Choroid plexus epithelial cell (primary cell): ENCODE results near the gene IL27RA.

Experiments used
- DNase-seq: peaks from one replicate; pipeline ENCODE4 v3.0.0-alpha.2; 2010; ENCODE audit warnings: low read depth
- H3K4me3 ChIP-seq: 2 replicates; pipeline ENCODE4 v1.5.1; 2011; ENCODE audit warnings: low read depth, mild to moderate bottlenecking, control low read depth, low read length, moderate library complexity
- TF ChIP-seq, protein P1 (sequence below): conservative IDR thresholded peaks from 2 replicates; pipeline ENCODE4 v1.5.1; 2011; ENCODE audit warnings: low read depth, mild to moderate bottlenecking, control low read depth, inconsistent platforms, low read length, moderate library complexity

IL27RA gene

GRCh38 chr19:13993590-13994300 lies 37.8 kb upstream of the IL27RA start:
- no peak overlapping the region for H3K4me3 ChIP-seq
- TF ChIP-seq, protein P1, sequence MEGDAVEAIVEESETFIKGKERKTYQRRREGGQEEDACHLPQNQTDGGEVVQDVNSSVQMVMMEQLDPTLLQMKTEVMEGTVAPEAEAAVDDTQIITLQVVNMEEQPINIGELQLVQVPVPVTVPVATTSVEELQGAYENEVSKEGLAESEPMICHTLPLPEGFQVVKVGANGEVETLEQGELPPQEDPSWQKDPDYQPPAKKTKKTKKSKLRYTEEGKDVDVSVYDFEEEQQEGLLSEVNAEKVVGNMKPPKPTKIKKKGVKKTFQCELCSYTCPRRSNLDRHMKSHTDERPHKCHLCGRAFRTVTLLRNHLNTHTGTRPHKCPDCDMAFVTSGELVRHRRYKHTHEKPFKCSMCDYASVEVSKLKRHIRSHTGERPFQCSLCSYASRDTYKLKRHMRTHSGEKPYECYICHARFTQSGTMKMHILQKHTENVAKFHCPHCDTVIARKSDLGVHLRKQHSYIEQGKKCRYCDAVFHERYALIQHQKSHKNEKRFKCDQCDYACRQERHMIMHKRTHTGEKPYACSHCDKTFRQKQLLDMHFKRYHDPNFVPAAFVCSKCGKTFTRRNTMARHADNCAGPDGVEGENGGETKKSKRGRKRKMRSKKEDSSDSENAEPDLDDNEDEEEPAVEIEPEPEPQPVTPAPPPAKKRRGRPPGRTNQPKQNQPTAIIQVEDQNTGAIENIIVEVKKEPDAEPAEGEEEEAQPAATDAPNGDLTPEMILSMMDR, result no peak
- no peak for DNase-seq

- DNase-seq, result no peak
- no peak overlapping the region for H3K4me3 ChIP-seq
- TF ChIP-seq, protein P1, result no peak
Measured at GRCh38 chr19:13995017-13995728, 36.4 kb upstream of the IL27RA start.

DNA sequence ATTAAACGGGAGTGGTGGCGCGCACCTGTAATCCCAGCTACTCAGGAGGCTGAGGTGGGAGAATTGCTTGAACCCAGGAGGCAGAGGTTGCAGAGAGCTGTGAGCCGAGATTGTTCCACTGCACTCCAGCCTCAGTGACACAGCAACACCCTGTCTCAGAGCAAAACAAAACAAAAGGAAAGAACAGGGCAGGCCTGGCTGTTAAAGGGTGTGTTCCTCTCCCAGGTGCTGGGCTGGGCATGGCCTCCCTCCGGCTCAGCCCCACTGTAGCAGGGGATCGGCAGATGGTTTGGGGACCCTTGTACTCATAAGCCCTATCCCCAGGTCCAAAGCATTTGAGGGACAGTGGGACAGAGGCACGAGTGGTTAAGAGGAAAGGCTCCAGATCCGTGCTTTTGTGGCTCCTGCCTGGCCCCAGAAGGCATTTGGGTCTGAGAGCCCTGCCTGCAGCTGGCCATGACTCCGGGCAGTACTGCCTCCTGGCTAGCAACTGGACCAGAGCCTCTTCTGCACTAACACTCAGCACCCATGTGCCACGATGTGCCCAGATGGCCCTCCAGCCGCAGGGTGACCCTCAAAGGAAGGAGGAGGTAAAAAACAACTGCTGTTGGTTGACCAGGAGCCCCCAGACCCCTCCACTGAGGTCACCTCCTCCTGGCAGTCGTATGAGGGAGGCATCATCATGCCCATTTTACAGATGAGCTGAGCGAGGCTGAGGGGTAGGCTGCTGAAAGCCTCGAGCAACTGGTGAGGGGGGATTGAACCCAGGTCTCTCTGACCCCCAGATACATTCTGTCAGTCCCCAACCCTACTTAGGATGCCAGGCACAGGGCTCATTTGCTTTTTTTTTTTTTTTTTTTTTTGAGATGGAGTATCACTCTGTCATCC lies 35.4 kb upstream of the IL27RA start:
- TF ChIP-seq, protein P1, result no peak
- no peak for DNase-seq
- no peak overlapping the region for H3K4me3 ChIP-seq

- TF ChIP-seq, protein P1, result no peak
- no peak for DNase-seq
- H3K4me3 ChIP-seq, result no peak overlapping the region
Measured at GRCh38 chr19:13996928-13997630, 34.5 kb upstream of the IL27RA start.

- TF ChIP-seq, protein P1, result no peak
- no peak for DNase-seq
- no peak overlapping the region for H3K4me3 ChIP-seq
Measured at GRCh38 chr19:13997631-13997962, 34.0 kb upstream of the IL27RA start.

DNA sequence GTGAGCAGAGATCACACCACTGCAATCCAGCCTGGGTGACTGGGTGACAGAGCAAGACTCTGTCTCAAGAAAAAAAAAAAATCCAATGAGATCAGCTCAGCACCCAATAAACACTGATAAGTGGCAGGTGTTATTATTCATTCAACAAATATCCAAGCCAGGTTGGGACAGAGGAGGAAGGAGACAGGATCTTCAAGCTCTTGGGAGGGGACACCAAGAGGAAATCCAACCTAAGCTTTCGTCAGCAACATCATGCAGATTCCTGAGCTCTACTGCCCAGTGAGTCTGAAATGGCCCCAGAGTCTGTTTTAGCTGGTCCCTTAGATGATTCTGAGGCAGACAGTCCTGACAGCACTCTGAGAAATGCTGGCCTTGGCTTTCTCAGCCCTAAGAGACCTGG lies 33.1 kb upstream of the IL27RA start:
- no peak for DNase-seq
- no peak overlapping the region for H3K4me3 ChIP-seq
- TF ChIP-seq, protein P1, result no peak
